ENCODE results near the gene TBC1D9.

GRCh38 chr4:140639066-140639465 is 117.1 kb downstream of the TBC1D9 start:
- no peak for TF ChIP-seq CTCF (IDR thresholded peaks at IDR 0.05)
- no peak for TF ChIP-seq RAD21 (conservative IDR thresholded peaks at IDR 0.05 in 1 of 2, IDR thresholded peaks at IDR 0.05 in 1 of 2)
- no peak for TF ChIP-seq NFE2L2 (conservative IDR thresholded peaks at IDR 0.05; ENCODE audit: low read length)
- no peak for TF ChIP-seq EP300 (IDR thresholded peaks at IDR 0.05)
- TF ChIP-seq MAX (IDR thresholded peaks at IDR 0.05) = no peak
- no peak for TF ChIP-seq SMC3 (IDR thresholded peaks at IDR 0.05)
- no peak for TF ChIP-seq USF2 (IDR thresholded peaks at IDR 0.05)
- no peak for TF ChIP-seq CEBPB (IDR thresholded peaks at IDR 0.05)
